Stimulated activated CD4-positive, alpha-beta T cell treated with anti-CD3 and anti-CD28 coated beads, Interleukin-12 subunit alpha, Interleukin-12 subunit beta, amount 100 ng/mL, for 4 hours (primary cell): ENCODE data around the gene ZNF626.
"Not testable (repeated sequence)": the region's sequence is repeated elsewhere in the genome, so short reads cannot be mapped to it uniquely, and the experiment has no call there.

Experiments
- DNase-seq: peaks from one replicate; pipeline ENCODE4 v3.0.0-alpha.2; 2020

Gene ZNF626

DNA sequence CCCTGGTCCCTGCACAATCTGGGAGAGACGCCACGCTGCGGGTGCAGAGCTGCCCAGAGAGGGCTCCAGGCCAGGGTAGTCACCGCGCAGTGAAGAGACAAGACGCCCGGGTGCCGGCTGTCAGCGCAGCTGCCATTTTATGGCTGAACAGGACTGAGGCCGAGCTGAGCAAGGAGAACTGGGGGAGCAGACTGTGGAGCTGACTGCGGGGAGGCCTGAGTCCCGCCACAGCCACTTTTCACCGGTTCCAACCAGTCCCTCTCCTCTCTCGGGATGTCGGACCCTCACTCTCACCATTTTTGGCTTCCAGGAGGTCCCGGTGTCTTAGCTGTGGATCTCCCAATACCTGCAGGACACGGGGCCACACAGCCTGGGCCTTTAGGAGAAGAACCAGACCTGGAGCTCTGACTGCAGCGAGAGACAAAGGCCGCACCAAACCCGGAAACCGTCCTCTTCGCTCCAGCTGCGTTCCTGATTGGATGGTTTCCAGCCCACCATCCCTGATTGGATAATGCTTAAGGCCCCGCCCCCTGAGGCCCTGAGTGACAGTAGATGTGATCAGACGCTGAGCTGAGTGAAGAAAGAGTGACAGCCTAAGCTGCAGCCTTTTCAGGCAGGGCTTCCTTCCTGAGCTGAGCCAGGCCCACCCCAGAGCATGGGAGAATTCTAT, at the start of gene ZNF626:
Gene ZNF626, minus strand, starts transcription at position 422 of the 670 bp plus-strand sequence. Its CDS starts 125 bp downstream, at position 297.
- DNase-seq = peak; percentile 84

DNA sequence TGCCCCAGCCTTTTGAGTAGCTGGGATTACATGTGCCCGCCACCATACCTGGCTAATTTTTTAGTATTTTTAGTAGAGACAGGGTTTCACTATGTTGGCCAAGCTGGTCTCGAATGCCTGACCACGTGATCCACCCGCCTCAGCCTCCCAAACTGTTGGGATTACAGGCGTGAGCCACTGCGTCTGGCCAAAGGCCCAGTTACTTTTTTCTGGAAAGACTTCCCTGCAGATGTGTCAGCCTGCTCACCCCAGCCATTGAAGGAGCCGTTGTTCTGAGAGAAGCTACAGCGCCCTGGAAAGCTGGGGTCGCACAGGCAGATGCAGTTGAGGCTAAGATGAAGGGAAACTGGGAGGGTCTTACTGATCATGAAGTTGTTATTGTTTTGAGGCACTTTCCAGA, 7.9 kb upstream of the ZNF626 start:
- no peak for DNase-seq

DNA sequence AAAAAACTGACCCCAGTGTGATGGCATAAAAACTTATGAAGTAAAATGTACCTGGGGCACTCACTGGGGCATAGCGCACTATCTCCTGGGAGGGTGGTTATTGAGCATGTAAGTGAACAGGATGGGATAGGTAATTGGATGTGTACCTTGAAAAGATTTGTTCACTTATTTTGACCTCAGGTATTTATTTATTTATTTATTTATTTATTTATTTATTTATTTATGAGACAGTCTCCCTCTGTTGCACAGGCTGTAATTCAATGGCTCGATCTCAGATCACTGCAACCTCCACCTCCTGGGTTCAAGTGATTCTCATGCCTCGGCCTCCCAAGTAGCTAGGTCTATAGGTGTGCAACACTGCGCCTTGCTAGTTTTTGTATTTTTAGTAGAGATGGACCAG, 5.9 kb upstream of the ZNF626 start:
- DNase-seq = no peak

DNA sequence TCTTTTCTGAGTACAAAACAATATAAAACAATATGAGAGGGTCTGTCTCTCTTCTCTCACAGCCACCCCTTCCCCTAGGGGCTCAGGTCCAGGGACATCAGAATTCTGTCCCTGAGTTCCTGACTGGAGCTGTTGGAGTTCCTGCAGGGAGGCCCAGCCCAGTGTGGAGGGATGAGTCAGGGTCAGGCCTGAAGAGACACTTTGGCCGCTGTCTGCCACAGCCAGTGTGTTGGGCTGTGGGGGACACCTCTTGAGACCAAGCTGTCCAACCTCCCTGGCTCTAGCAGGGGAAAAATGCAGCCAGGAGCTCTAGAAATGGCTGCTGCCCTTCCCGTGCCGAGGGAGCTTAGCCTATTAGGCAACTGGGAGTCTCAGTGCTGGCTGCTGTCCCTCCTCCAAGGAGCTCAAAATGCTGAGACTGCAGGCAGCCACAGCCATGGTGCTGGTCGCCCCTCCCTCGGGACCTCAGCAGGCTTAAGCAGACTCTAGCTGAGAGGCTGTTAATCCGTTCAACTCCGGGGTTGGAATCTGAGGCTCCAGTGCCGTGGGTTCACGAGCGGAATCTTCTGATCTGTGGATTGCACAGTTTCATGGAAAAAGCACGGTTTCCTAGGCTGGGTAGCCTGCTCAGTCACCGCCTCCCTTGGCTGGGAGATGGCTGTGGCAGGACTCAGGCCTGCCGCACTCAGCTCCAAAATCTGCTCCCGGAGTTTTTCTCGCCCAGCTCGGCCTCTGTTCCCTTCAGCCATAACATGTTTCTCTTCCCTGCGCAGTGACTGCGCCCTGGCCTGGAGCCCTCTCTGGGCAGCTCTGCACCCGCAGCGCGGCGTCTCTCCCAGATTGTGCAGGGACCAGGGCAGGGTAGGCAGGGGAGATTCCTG, 3.8 kb upstream of the ZNF626 start:
- DNase-seq = no peak

- not testable (repeated sequence) for DNase-seq
These were observed 3.1 kb upstream of the ZNF626 start for GRCh38 chr19:20664475-20664874.

GRCh38 chr19:20662421-20663105, 1.2 kb upstream of the ZNF626 start:
- DNase-seq = no peak

DNA sequence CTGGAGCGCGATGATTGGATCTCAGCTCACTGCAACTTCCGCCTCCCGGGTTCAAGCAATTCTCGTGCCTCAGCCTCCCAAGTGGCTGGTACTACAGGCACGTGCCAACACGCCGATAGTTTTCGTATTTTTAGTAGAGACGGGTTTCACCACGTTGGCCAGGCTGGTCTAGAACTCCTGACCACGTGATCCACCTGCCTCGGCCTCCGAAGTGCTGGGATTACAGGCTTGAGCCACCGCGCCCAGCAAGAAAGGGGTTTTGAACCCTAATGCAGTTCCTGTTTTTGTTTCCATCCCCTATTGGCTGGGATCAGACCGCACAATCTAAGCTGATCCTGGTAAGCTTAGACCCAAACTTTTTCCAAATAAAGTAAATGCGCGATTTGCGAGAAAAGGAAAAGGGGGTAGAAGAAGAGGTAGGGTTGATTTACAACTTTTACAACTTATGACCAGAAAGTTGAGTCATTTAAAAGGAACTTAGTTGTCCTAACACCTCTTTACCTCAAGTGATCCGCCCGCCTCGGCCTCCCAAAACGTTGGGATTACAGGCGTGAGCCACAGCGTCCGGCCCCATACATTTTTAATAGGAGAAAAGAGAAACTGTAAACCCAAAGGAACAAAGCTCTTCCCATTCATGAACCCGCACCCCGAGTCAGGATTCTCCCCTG, 764 bp downstream of the ZNF626 start:
- no peak for DNase-seq

GRCh38 chr19:20640545-20640944, 20.8 kb downstream of the ZNF626 start:
- no peak for DNase-seq

DNA sequence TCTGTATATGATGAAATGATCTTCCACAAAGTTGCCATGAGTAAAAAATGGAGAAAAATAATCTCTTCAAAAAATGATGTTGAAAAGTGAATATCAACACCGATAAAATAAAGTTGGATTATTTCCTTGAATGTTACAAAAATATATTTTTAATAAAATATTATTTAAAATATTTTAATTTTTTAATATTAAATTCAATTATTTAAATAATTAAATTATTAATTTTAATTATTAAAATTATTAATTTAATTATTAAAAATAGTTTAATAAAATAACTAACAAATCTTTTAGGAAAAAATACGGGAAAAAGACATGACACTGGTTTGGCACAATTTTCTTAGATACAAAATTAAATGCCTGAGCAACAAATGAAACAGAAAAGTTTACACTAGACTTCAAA, 21.3 kb downstream of the ZNF626 start:
- DNase-seq = no peak

- DNase-seq = not testable (repeated sequence)
These were observed 36.8 kb downstream of the ZNF626 start for GRCh38 chr19:20624560-20624959.

GRCh38 chr19:20616071-20616470, 45.3 kb downstream of the ZNF626 start:
- no peak for DNase-seq

DNA sequence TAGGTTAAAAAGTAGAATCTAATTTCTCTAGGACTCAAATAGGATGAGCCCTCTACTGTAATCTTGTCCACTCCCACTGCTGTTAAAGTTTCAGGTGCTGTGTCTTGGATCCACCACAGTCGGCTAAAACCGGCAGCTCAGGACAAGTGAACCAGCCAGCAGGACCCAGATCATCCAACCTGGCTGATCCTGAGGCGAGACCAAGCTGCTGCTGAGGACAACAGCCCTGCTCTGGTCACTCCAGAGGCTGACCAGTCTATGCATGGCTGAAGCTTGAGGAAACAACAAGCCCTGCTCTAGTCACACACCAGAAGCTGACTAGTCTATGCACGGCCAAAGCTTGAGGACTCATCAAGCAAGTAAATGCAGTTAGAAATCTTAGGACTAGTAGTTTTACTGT, 46.4 kb downstream of the ZNF626 start:
- not testable (repeated sequence) for DNase-seq

- DNase-seq = no peak
These were observed 48.6 kb downstream of the ZNF626 start for GRCh38 chr19:20612711-20613316.

GRCh38 chr19:20611866-20612265, 49.5 kb downstream of the ZNF626 start:
- DNase-seq = no peak

GRCh38 chr19:20607943-20608342, 53.4 kb downstream of the ZNF626 start:
- DNase-seq = no peak
